ENCODE results near the gene RNF166. TPM values are rescaled to one million over a fixed set of nuclear protein-coding genes. Genes with fewer than 3 reads are reported as not detected.

Gene RNF166
- total RNA-seq, 1 experiment from 2014 or later = 26.5 TPM

GRCh38 chr16:88719267-88719932 lies 13.2 kb upstream of the RNF166 start:
- Histone ChIP-seq H2AK5ac (ENCODE audit: insufficient read length, low read length) (no peak overlapping the region), H2BK20ac (ENCODE audit: low read depth, low read length, poor library complexity, severe bottlenecking) (no peak overlapping the region), H3K27me3 (ENCODE audit: insufficient read depth, low read length) (no peaks in the 10 kb centered on the region), H4K20me1 (ENCODE audit: control insufficient read depth, insufficient read depth, insufficient read length) (no peaks in the 10 kb centered on the region), H3K79me2 (ENCODE audit: insufficient read depth, low read length) (no peaks in the 10 kb centered on the region), H4K91ac (ENCODE audit: insufficient read length, low read depth, low read length) (no peak overlapping the region), H3K4ac (ENCODE audit: low read depth, low read length) (no peak overlapping the region), H2BK5ac (ENCODE audit: insufficient read length, low read length) (no peak overlapping the region), H3K4me2 (ENCODE audit: insufficient read depth, insufficient read length, low read length) (no peak overlapping the region), H3K56ac (ENCODE audit: insufficient read length, low read depth, low read length) (no peak overlapping the region), H4K5ac (ENCODE audit: insufficient read length, low read depth, low read length) (no peak overlapping the region), H2AFZ (ENCODE audit: low read length) (no peak overlapping the region), H3K27ac (ENCODE audit: insufficient read length, low read depth, low read length) (no peak overlapping the region), H3K9me3 (ENCODE audit: control insufficient read depth, low read depth, low read length) (no peaks in the 10 kb centered on the region), H2BK15ac (ENCODE audit: low read depth, low read length) (no peak overlapping the region), H4K8ac (replicated peaks; ENCODE audit: insufficient read length, low read depth, low read length) (no peak overlapping the region), H3K9ac (ENCODE audit: extremely low read depth, insufficient read length, low read length) (no peak overlapping the region), H3K23ac (ENCODE audit: insufficient read length, low read depth, low read length) (no peak overlapping the region), H3K14ac (ENCODE audit: insufficient read depth, low read length) (no peak overlapping the region), H2BK12ac (ENCODE audit: insufficient read length, low read depth, low read length) (no peak overlapping the region), H2BK120ac (ENCODE audit: low read depth, low read length, poor library complexity, severe bottlenecking) (no peak overlapping the region), H3K79me1 (ENCODE audit: insufficient read depth, low read depth, low read length, poor library complexity, severe bottlenecking) (no peaks in the 10 kb centered on the region), H3K4me1 (ENCODE audit: insufficient read depth, low read length) (no peaks in the 10 kb centered on the region), H3T11ph (ENCODE audit: low read length) (no peak overlapping the region), H3K18ac (ENCODE audit: insufficient read length, low read depth, low read length) (no peak overlapping the region), H3K23me2 (ENCODE audit: insufficient read length, low read depth, low read length, poor library complexity, severe bottlenecking) (no peaks in the 10 kb centered on the region)
- Mint-ChIP-seq H3K27ac (no peak overlapping the region), H3K9me3 (no peaks in the 10 kb centered on the region), H3K36me3 (ENCODE audit: insufficient read depth in 1 of 3, low read depth in 3 of 3) (peaks cover 12 to 43% (median 38%) of the 10 kb centered on the region in 3 experiments; a peak in 6 of 7 replicates), H3K4me3 (no peak overlapping the region), H3K27me3 (ENCODE audit: low read depth) (no peaks in the 10 kb centered on the region), H3K4me1 (no peaks in the 10 kb centered on the region)
- no CpG with 5 or more reads among the region's 29 CpGs for WGBS (ENCODE audit: extremely low coverage, insufficient read length, low lambda C conversion rate)
- TF ChIP-seq CTCF (conservative IDR thresholded peaks at IDR 0.05) = no peak
- DNase-seq = no peak

Data from H9 (cell line).